GM20000 (cell line): ENCODE results near the gene PLA2G4E.
A peak's percentile ranks its signal among the peaks of the same experiment; 100 is the strongest.

Source experiments
- DNase-seq: peaks from one replicate; pipeline ENCODE4 v3.0.0; 2012; ENCODE audit warnings: low spot score
- CTCF ChIP-seq: IDR thresholded peaks from 2 replicates; pipeline ENCODE4 v1.5.1; 2012; ENCODE audit warnings: mild to moderate bottlenecking, control low read depth; ENCODE audit errors: extremely low read depth, missing control alignments

The PLA2G4E gene

GRCh38 chr15:42016971-42017370 is 3.9 kb downstream of the PLA2G4E start:
- no peak for TF ChIP-seq CTCF
- DNase-seq: no peak

GRCh38 chr15:42014406-42014805 is 6.4 kb downstream of the PLA2G4E start:
- no peak for TF ChIP-seq CTCF
- DNase-seq: no peak

GRCh38 chr15:42012928-42013482 is 7.8 kb downstream of the PLA2G4E start:
- no peak for TF ChIP-seq CTCF
- no peak for DNase-seq

GRCh38 chr15:42012241-42012640 is 8.6 kb downstream of the PLA2G4E start:
- no peak for TF ChIP-seq CTCF
- no peak for DNase-seq

GRCh38 chr15:42011074-42011473 is 9.8 kb downstream of the PLA2G4E start:
- DNase-seq: no peak

GRCh38 chr15:42010434-42010833 is 10.4 kb downstream of the PLA2G4E start:
- DNase-seq: peak; percentile 60
- TF ChIP-seq CTCF: no peak

More at GRCh38 chr15:42011074-42011473, 9.8 kb downstream of the PLA2G4E start:
- TF ChIP-seq CTCF: no peak

GRCh38 chr15:42009474-42009873 is 11.4 kb downstream of the PLA2G4E start:
- TF ChIP-seq CTCF: no peak
- DNase-seq: no peak
